ENCODE results near the gene MFSD8. TPM values are rescaled to one million over a fixed set of nuclear protein-coding genes. Genes with fewer than 3 reads are reported as not detected.

MFSD8 gene
- total and polyA plus RNA-seq, 9 donors: 11.8 to 29.7 (median 19.5) TPM

Small RNAs within 50 kb of the gene (small RNA-seq; reads per million reads assigned to genes)
- not detected for gene RNU6-583P

Other genes starting within 250 kb of the MFSD8 start
- not detected for gene SLC25A31, start 234.8 kb downstream of the MFSD8 start, total RNA-seq
- under 1 TPM in 1 of 2 donors, not detected in 1; 0.12 TPM for gene SLC25A31, start 234.8 kb downstream of the MFSD8 start, polyA plus RNA-seq
- gene HSPA4L, start 182.9 kb downstream of the MFSD8 start, total RNA-seq: 10 to 100 TPM in 2 of 7 donors, 1 to 10 TPM in 5; 2.8 to 12.6 (median 7.7) TPM
- 1 to 10 TPM in 1 of 2 donors, under 1 TPM in 1; 0.63 to 4.2 TPM for gene HSPA4L, start 182.9 kb downstream of the MFSD8 start, polyA plus RNA-seq
- gene PLK4, start 84.3 kb downstream of the MFSD8 start, total RNA-seq: 1 to 10 TPM in 5 of 7 donors, under 1 TPM in 2; 0.48 to 4.4 (median 1.7) TPM
- gene PLK4, start 84.3 kb downstream of the MFSD8 start, polyA plus RNA-seq: 1 to 10 TPM; 1.8 to 2.1 TPM
- 10 to 100 TPM in 3 of 7 donors, 1 to 10 TPM in 4; 6.3 to 11.3 (median 9.6) TPM for gene ABHD18, start 233 bp upstream of the MFSD8 start, total RNA-seq
- gene ABHD18, start 233 bp upstream of the MFSD8 start, polyA plus RNA-seq: 1 to 10 TPM; 3.5 to 7.4 TPM
- 10 to 100 TPM; 15.5 to 27.8 (median 20.3) TPM for gene LARP1B, start 96.1 kb upstream of the MFSD8 start, total RNA-seq
- 1 to 10 TPM; 7.6 to 9.8 TPM for gene LARP1B, start 96.1 kb upstream of the MFSD8 start, polyA plus RNA-seq

All from ovary (tissue), 9 donors.